A673 (cell line): ENCODE measurements around the gene SAMSN1.

Experiments
- EZH2 ChIP-seq: fragments of 200-600 bp; sonication (generic); IDR thresholded peaks from 2 replicates; pipeline ENCODE4 v1.6.1; 2017; ENCODE audit warnings: borderline replicate concordance, low read depth, mild to moderate bottlenecking, mixed read lengths, antibody characterized with exemption, low read length; ENCODE audit not compliant: poor library complexity, severe bottlenecking
- TF ChIP-seq, protein P1 (sequence below): fragments of 300-800, 200-600 bp; sonication (generic); conservative IDR thresholded peaks from 2 replicates; pipeline ENCODE4 v1.5.1; 2017; ENCODE audit warnings: low read depth, mild to moderate bottlenecking, antibody characterized with exemption, low read length, moderate library complexity, mixed read lengths

DNA sequence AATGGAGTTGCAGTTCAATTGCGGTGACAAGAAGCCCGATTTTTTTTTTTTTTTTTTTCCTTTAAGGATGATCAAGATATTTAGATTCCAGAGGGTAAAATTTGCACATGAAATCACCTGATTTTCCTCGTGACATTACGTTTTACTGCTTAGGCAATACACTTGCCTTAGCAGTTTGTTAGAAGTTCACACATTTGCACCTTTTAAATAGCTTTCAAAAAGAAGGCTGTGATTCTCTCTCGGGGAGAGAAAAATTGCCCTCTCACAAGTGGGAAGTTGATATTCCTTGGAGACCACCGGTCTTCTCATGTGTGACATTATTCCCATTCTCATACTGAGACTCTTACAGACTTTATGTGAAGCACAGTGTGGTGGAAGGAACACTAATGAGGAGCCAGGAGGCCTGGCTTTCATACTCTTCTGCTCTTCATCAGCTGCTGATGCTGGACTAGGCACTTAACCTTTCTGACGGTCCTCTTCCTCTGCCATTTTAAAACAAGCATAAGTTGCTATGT, 93.3 kb downstream of the SAMSN1 start:
- TF ChIP-seq, protein P1, sequence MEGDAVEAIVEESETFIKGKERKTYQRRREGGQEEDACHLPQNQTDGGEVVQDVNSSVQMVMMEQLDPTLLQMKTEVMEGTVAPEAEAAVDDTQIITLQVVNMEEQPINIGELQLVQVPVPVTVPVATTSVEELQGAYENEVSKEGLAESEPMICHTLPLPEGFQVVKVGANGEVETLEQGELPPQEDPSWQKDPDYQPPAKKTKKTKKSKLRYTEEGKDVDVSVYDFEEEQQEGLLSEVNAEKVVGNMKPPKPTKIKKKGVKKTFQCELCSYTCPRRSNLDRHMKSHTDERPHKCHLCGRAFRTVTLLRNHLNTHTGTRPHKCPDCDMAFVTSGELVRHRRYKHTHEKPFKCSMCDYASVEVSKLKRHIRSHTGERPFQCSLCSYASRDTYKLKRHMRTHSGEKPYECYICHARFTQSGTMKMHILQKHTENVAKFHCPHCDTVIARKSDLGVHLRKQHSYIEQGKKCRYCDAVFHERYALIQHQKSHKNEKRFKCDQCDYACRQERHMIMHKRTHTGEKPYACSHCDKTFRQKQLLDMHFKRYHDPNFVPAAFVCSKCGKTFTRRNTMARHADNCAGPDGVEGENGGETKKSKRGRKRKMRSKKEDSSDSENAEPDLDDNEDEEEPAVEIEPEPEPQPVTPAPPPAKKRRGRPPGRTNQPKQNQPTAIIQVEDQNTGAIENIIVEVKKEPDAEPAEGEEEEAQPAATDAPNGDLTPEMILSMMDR = no peak
- TF ChIP-seq EZH2 = no peak
